Fibroblast of pulmonary artery (primary cell): ENCODE data around the gene TUSC2.

Experiments
- DNase-seq: peaks from one replicate; pipeline ENCODE4 v3.0.0-alpha.2; 2010; ENCODE audit warnings: low read depth
- H3K4me3 ChIP-seq: replicated peaks from 2 replicates; pipeline ENCODE4 v1.5.1; 2011; ENCODE audit warnings: low read depth, mild to moderate bottlenecking, control low read depth, low read length, moderate library complexity
- TF ChIP-seq, protein P1 (sequence below): IDR thresholded peaks from 2 replicates; pipeline ENCODE4 v1.5.1; 2011; ENCODE audit warnings: mild to moderate bottlenecking, control low read depth, low read length, inconsistent platforms; ENCODE audit errors: missing control alignments

TUSC2 gene

DNA sequence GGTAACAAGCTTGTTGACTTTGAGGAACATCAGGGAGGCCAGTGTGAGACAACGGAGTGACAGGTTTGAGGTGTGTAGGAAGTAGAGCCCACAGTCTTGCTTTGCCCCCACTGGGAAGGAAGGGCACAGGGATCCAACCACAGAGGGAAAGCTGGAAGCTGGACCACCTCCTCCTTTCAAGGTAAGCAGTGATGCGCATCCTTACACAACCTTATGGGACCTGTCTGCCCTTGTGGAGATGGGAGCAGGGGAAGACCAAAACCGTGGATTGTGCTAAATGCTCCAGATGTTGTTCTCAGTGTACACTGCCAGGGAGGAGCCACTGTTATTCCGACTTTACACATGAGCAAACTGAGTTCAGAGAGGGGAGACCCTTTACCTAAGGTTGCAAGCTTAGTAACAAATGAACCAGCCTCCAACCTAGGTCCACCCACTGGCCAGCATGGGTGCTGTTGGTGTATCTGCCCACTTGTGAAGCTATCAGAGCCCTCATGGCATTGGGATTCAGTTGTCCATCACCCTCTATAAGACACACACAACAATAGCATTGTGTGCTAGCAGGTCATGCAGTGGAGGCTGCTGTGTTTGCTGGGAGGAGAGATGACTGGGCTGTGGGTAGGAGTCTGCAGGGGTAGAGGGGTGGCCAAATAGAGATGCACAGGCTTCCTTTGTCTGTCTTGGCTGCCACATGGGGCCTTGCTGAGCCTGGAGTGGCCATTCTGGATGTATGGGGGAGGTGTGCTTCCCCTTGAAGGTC is 49.7 kb downstream of the TUSC2 start:
- DNase-seq = no peak
- H3K4me3 ChIP-seq = no peak overlapping the region
- TF ChIP-seq, protein P1, sequence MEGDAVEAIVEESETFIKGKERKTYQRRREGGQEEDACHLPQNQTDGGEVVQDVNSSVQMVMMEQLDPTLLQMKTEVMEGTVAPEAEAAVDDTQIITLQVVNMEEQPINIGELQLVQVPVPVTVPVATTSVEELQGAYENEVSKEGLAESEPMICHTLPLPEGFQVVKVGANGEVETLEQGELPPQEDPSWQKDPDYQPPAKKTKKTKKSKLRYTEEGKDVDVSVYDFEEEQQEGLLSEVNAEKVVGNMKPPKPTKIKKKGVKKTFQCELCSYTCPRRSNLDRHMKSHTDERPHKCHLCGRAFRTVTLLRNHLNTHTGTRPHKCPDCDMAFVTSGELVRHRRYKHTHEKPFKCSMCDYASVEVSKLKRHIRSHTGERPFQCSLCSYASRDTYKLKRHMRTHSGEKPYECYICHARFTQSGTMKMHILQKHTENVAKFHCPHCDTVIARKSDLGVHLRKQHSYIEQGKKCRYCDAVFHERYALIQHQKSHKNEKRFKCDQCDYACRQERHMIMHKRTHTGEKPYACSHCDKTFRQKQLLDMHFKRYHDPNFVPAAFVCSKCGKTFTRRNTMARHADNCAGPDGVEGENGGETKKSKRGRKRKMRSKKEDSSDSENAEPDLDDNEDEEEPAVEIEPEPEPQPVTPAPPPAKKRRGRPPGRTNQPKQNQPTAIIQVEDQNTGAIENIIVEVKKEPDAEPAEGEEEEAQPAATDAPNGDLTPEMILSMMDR = no peak

DNA sequence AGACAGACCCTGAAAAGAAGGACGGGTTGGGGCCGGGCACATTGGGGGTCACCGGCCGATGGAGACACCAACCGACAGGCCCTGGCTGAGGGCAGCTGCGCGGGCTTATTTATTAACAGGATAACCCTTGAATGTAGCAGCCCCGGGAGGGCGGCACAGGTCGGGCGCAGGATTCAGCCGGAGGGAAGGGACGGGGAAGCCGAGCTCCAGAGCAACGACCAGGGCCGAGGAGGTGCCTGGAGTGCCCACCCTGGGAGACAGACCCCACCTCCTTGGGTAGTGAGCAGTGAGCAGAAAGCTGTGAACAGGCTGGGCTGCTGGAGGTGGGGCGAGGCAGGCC is 51.3 kb downstream of the TUSC2 start:
- TF ChIP-seq, protein P1 = no peak
- DNase-seq = no peak
- no peak overlapping the region for H3K4me3 ChIP-seq

DNA sequence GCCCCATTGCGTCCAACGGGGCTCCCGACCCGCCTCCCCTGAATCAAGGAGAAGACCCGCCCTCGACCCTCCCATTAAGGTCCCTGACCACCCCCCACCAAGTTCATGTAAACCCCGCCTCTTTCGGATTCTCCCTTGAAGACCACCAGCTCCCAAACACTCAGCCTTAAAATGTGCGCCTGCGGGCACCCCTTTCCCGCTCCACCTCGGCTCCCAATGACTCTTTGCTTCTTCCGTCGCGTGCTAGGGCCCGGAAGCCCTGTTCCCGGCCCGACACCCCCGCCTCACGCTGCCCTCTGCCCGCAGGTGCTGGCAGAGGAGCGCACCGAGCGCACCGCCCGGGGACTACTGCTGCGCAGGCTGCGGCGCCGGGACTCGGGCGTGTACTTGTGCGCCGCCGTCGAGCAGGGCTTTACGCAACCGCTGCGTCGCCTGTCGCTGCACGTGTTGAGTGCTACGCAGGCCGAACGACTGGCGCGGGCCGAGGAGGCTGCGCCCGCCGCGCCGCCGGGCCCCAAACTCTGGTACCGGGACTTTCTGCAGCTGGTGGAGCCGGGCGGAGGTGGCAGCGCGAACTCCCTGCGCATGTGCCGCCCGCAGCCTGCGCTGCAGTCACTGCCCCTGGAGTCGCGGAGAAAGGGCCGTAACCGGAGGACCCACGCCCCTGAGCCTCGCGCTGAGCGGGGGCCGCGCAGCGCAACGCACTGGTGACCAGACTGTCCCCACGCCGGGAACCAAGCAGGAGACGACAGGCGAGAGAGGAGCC is 51.8 kb downstream of the TUSC2 start:
- H3K4me3 ChIP-seq = no peak overlapping the region
- DNase-seq = no peak
- TF ChIP-seq, protein P1 = no peak

DNA sequence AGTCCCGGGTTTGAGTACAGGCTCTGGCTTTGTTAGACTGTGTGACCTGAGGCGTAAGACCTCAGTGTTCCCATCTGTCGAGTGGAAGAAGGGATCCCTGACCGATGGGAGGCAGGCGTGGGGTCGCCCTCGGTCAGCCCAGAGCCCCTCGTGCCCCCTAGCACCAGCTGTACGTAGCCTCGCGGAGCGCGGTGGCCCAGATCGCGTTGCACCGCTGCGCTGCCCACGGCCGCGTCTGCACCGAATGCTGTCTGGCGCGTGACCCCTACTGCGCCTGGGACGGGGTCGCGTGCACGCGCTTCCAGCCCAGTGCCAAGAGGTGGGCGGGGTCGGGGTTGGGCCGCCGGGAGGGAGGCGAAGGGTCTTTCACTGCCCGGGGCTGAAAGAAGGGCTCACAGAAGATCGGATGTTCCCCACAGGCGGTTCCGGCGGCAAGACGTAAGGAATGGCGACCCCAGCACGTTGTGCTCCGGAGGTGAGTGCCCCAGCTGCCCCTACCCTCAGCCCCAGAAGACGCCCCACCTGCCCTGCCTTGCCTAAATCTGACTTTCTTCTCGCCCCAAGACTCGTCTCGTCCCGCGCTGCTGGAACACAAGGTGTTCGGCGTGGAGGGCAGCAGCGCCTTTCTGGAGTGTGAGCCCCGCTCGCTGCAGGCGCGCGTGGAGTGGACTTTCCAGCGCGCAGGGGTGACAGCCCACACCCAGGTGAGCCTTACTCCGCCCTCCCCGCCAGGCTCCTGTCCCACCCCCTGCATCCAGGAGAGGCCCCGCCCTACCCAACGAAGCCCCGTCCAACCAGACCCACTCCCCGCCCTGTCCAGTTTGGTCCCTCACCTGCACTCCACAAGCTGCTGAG is 52.7 kb downstream of the TUSC2 start:
- TF ChIP-seq, protein P1 = no peak
- DNase-seq = no peak
- no peak overlapping the region for H3K4me3 ChIP-seq
